Measurements from ENCODE around the gene KLF6. TPM values are rescaled to one million over a fixed set of nuclear protein-coding genes. Genes with fewer than 3 reads are reported as not detected.

KLF6 gene
- total RNA-seq, 1 experiment from 2014 or later, result 94.5 TPM

- TF ChIP-seq EZH2phosphoT487 (IDR thresholded peaks at IDR 0.05; ENCODE audit: borderline replicate concordance, low read length) (no peak), CTCF (conservative IDR thresholded peaks at IDR 0.05; ENCODE audit: low read depth, low read length) (no peak), EZH2 (IDR thresholded peaks at IDR 0.05; ENCODE audit: low read length, unreplicated experiment) (no peak)
- no TSS peak for BruUV-seq (replicated peaks)
- no peak overlapping the region for H2AFZ ChIP-seq (ENCODE audit: low read length)
- no peaks in the 10 kb centered on the region for H3F3A ChIP-seq (ENCODE audit: low read length, unreplicated experiment)
- intact Hi-C loops (cut with micrococcal nuclease), result no loop called here
- H3K9ac ChIP-seq (ENCODE audit: low read length), result no peak overlapping the region
- H3K4me1 ChIP-seq (ENCODE audit: insufficient read depth, low read length), result no peaks in the 10 kb centered on the region
- ATAC-seq, result no peak
- H3K9me3 ChIP-seq (ENCODE audit: low read length), result no peaks in the 10 kb centered on the region
- H3K4me2 ChIP-seq (ENCODE audit: low read length), result no peak overlapping the region
- no peak overlapping the region for H3K27ac ChIP-seq (ENCODE audit: low read length)
- POLR2A ChIA-PET (ENCODE audit: unreplicated experiment), result interaction anchor here (0.6 kb wide), 1 partner anchor 1846 kb away, joined by 9 read pairs; no protein-coding TSS in a partner anchor
- no peaks in the 10 kb centered on the region for H3K9me2 ChIP-seq (replicated peaks; ENCODE audit: low read length)
- CTCF ChIA-PET, result no interaction called here
- no peaks in the 10 kb centered on the region for H3K36me3 ChIP-seq (ENCODE audit: low read depth, low read length)
- no peak for DNase-seq
- H4K20me1 ChIP-seq (ENCODE audit: low read length), result no peaks in the 10 kb centered on the region
- H3K27me3 ChIP-seq (ENCODE audit: low read length), result no peaks in the 10 kb centered on the region
- H3K4me3 ChIP-seq (ENCODE audit: low read length), result no peak overlapping the region
- H3K79me2 ChIP-seq (ENCODE audit: low read length), result no peaks in the 10 kb centered on the region
These were observed 36.5 kb downstream of the KLF6 start for GRCh38 chr10:3748484-3748883.

GRCh38 chr10:3747984-3748383, 37.0 kb downstream of the KLF6 start:
- Histone ChIP-seq H3K36me3 (ENCODE audit: low read depth, low read length) (no peaks in the 10 kb centered on the region), H3K79me2 (ENCODE audit: low read length) (no peaks in the 10 kb centered on the region), H3K4me2 (ENCODE audit: low read length) (no peak overlapping the region), H4K20me1 (ENCODE audit: low read length) (no peaks in the 10 kb centered on the region), H3K9me2 (replicated peaks; ENCODE audit: low read length) (no peaks in the 10 kb centered on the region), H2AFZ (ENCODE audit: low read length) (no peak overlapping the region), H3K27ac (ENCODE audit: low read length) (peak overlapping the region; percentile 29), H3K9ac (ENCODE audit: low read length) (no peak overlapping the region), H3F3A (ENCODE audit: low read length, unreplicated experiment) (no peaks in the 10 kb centered on the region), H3K27me3 (ENCODE audit: low read length) (no peaks in the 10 kb centered on the region), H3K4me3 (ENCODE audit: low read length) (no peak overlapping the region), H3K4me1 (ENCODE audit: insufficient read depth, low read length) (no peaks in the 10 kb centered on the region), H3K9me3 (ENCODE audit: low read length) (no peaks in the 10 kb centered on the region)
- ATAC-seq (peak; percentile 43; the same call in 1 of the 2 replicates), DNase-seq (peak; percentile 7)
- BruUV-seq (replicated peaks), result no TSS peak
- intact Hi-C loops (cut with micrococcal nuclease), result no loop called here
- no peak for TF ChIP-seq CTCF (conservative IDR thresholded peaks at IDR 0.05; ENCODE audit: low read depth, low read length)
- TF ChIP-seq EZH2phosphoT487 (IDR thresholded peaks at IDR 0.05; ENCODE audit: borderline replicate concordance, low read length), result no peak
- TF ChIP-seq EZH2 (IDR thresholded peaks at IDR 0.05; ENCODE audit: low read length, unreplicated experiment), result no peak
- ChIA-PET CTCF (no interaction called here), POLR2A (ENCODE audit: unreplicated experiment) (interaction anchor here (0.6 kb wide), 1 partner anchor 1847 kb away, joined by 9 read pairs; no protein-coding TSS in a partner anchor)

- H3F3A ChIP-seq (ENCODE audit: low read length, unreplicated experiment), result no peaks in the 10 kb centered on the region
- H3K9ac ChIP-seq (ENCODE audit: low read length), result no peak overlapping the region
- no peak for DNase-seq
- TF ChIP-seq CTCF (conservative IDR thresholded peaks at IDR 0.05; ENCODE audit: low read depth, low read length) (no peak), EZH2 (IDR thresholded peaks at IDR 0.05; ENCODE audit: low read length, unreplicated experiment) (no peak), EZH2phosphoT487 (IDR thresholded peaks at IDR 0.05; ENCODE audit: borderline replicate concordance, low read length) (no peak)
- H3K27ac ChIP-seq (ENCODE audit: low read length), result peak overlapping the region; percentile 29
- H2AFZ ChIP-seq (ENCODE audit: low read length), result no peak overlapping the region
- no peaks in the 10 kb centered on the region for H3K9me2 ChIP-seq (replicated peaks; ENCODE audit: low read length)
- BruUV-seq (replicated peaks), result no TSS peak
- no peak overlapping the region for H3K4me3 ChIP-seq (ENCODE audit: low read length)
- no peaks in the 10 kb centered on the region for H3K4me1 ChIP-seq (ENCODE audit: insufficient read depth, low read length)
- no peaks in the 10 kb centered on the region for H3K79me2 ChIP-seq (ENCODE audit: low read length)
- no peaks in the 10 kb centered on the region for H4K20me1 ChIP-seq (ENCODE audit: low read length)
- no peaks in the 10 kb centered on the region for H3K36me3 ChIP-seq (ENCODE audit: low read depth, low read length)
- no peak for ATAC-seq
- no peaks in the 10 kb centered on the region for H3K9me3 ChIP-seq (ENCODE audit: low read length)
- no peaks in the 10 kb centered on the region for H3K27me3 ChIP-seq (ENCODE audit: low read length)
- POLR2A ChIA-PET (ENCODE audit: unreplicated experiment), result interaction anchor here (0.6 kb wide), 1 partner anchor 1847 kb away, joined by 9 read pairs; no protein-coding TSS in a partner anchor
- no peak overlapping the region for H3K4me2 ChIP-seq (ENCODE audit: low read length)
- intact Hi-C loops (cut with micrococcal nuclease), result no loop called here
- CTCF ChIA-PET, result no interaction called here
These were observed 37.6 kb downstream of the KLF6 start for GRCh38 chr10:3747248-3747960.

Data from PC-3 (cell line).